Esophagus (tissue), 2 donors: ENCODE results near the gene CACNG5. TPM values are rescaled to one million over a fixed set of nuclear protein-coding genes. Genes with fewer than 3 reads are reported as not detected.

Source experiments
- H3K27ac ChIP-seq, 2 donors: one replicate each; pipeline ENCODE4 v1.5.1; 2013; ENCODE audit warnings: low read depth in 2 of 2, mild to moderate bottlenecking in 2 of 2, inconsistent platforms in 1 of 2, low read length in 1 of 2, moderate library complexity in 1 of 2
- H3K27me3 ChIP-seq, 2 donors: one replicate each; pipeline ENCODE4 v1.6.1; 2013; ENCODE audit warnings: low read length in 2 of 2, control low read depth in 1 of 2, mild to moderate bottlenecking in 1 of 2; ENCODE audit not compliant: insufficient read depth in 2 of 2, control insufficient read depth in 1 of 2
- H3K36me3 ChIP-seq, 2 donors: one replicate each; pipeline ENCODE4 v1.6.1; 2013; ENCODE audit warnings: low read length in 1 of 2; ENCODE audit not compliant: control insufficient read depth in 2 of 2, insufficient read depth in 2 of 2
- H3K4me1 ChIP-seq, 2 donors: one replicate each; pipeline ENCODE4 v1.6.1; 2013; ENCODE audit warnings: low read length in 1 of 2; ENCODE audit not compliant: control insufficient read depth in 2 of 2, insufficient read depth in 2 of 2
- H3K4me3 ChIP-seq, 2 donors: one replicate each; pipeline ENCODE4 v1.5.1; 2013; ENCODE audit warnings: low read length in 2 of 2, mild to moderate bottlenecking in 2 of 2, low read depth in 1 of 2, moderate library complexity in 1 of 2
- H3K9me3 ChIP-seq, 2 donors: one replicate each; pipeline ENCODE4 v1.6.1; 2013; ENCODE audit warnings: mild to moderate bottlenecking in 2 of 2, low read depth in 1 of 2, low read length in 1 of 2, moderate library complexity in 1 of 2; ENCODE audit not compliant: control insufficient read depth in 2 of 2, insufficient read depth in 1 of 2
- WGBS, 2 donors: extraction: QIAGEN DNeasy Blood & Tissue Kit; methylation state at CpG; one replicate each; pipeline ENCODE4 v1.1.7; 2013; 5-methylcytosine and 5-hydroxymethylcytosine counted together
- polyA plus RNA-seq, 2 donors: library from polyadenylated mRNA; stranded (reverse); fragments of 200-250 nt; gene quantifications; one replicate each; pipeline ENCODE4 v1.2.3, GENCODE V29; 2013
- donor health status: healthy with polysubstance abuse.
- donor health status: Bipolar disorder and iron deficiency.

Gene CACNG5
- polyA plus RNA-seq, 2 donors = not detected

GRCh38 chr17:66831383-66832210 is 3.3 kb upstream of the CACNG5 start:
- 80% methylated on average over 14 of the region's 14 CpGs for WGBS, 2 donors
- Histone ChIP-seq H3K4me3 (no peak overlapping the region), H3K27ac (no peak overlapping the region)

DNA sequence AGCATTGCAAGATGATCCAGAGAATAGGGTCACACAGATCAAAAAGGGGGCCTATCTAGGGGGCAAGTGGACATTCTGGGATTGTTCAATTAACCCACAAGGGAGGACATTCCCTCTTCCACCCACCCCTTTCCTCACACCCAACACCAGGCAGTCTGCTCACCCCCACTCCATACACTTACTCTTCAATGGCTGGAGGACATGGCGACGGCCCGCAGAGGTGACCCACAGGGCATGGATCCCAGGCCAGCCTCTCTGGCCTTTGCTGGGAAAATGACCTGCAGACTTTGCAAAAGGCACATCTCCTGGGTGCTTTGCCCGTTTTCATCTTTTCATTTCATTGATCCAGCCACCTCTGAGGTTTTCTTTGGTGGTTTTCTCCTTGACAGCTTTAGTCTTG is 1.7 kb upstream of the CACNG5 start:
- Histone ChIP-seq H3K27ac (no peak overlapping the region), H3K27me3 (peaks cover 0 to 13% of the 10 kb centered on the region in 2 donors), H3K36me3 (no peaks in the 10 kb centered on the region), H3K4me1 (peaks cover 0 to 3% of the 10 kb centered on the region in 2 donors), H3K4me3 (no peak overlapping the region), H3K9me3 (peaks cover 0 to 2% of the 10 kb centered on the region in 2 donors)
- WGBS, 2 donors = 78 to 87% methylated on average over 4 of the region's 4 CpGs

More at GRCh38 chr17:66831383-66832210, 3.3 kb upstream of the CACNG5 start:
- Histone ChIP-seq H3K4me1 (peaks cover 0 to 3% of the 10 kb centered on the region in 2 donors), H3K9me3 (peaks cover 0 to 2% of the 10 kb centered on the region in 2 donors), H3K36me3 (no peaks in the 10 kb centered on the region), H3K27me3 (peaks cover 0 to 13% of the 10 kb centered on the region in 2 donors)

GRCh38 chr17:66834426-66834918 is 445 bp upstream of the CACNG5 start:
- H3K27me3 ChIP-seq = peaks cover 0 to 13% of the 10 kb centered on the region in 2 donors
- no peak overlapping the region for H3K27ac ChIP-seq
- H3K9me3 ChIP-seq = no peaks in the 10 kb centered on the region
- H3K4me1 ChIP-seq = no peaks in the 10 kb centered on the region
- H3K36me3 ChIP-seq = no peaks in the 10 kb centered on the region
- 36 to 37% methylated on average over 7 of the region's 7 CpGs for WGBS, 2 donors
- no peak overlapping the region for H3K4me3 ChIP-seq

- 41 to 42% methylated on average over 16 of the region's 16 CpGs for WGBS, 2 donors
- H3K27ac ChIP-seq = no peak overlapping the region
- no peaks in the 10 kb centered on the region for H3K9me3 ChIP-seq
- H3K4me3 ChIP-seq = no peak overlapping the region
- H3K27me3 ChIP-seq = peaks cover 0 to 13% of the 10 kb centered on the region in 2 donors
- H3K4me1 ChIP-seq = no peaks in the 10 kb centered on the region
- no peaks in the 10 kb centered on the region for H3K36me3 ChIP-seq
These were observed 559 bp downstream of the CACNG5 start for GRCh38 chr17:66835476-66835875.

DNA sequence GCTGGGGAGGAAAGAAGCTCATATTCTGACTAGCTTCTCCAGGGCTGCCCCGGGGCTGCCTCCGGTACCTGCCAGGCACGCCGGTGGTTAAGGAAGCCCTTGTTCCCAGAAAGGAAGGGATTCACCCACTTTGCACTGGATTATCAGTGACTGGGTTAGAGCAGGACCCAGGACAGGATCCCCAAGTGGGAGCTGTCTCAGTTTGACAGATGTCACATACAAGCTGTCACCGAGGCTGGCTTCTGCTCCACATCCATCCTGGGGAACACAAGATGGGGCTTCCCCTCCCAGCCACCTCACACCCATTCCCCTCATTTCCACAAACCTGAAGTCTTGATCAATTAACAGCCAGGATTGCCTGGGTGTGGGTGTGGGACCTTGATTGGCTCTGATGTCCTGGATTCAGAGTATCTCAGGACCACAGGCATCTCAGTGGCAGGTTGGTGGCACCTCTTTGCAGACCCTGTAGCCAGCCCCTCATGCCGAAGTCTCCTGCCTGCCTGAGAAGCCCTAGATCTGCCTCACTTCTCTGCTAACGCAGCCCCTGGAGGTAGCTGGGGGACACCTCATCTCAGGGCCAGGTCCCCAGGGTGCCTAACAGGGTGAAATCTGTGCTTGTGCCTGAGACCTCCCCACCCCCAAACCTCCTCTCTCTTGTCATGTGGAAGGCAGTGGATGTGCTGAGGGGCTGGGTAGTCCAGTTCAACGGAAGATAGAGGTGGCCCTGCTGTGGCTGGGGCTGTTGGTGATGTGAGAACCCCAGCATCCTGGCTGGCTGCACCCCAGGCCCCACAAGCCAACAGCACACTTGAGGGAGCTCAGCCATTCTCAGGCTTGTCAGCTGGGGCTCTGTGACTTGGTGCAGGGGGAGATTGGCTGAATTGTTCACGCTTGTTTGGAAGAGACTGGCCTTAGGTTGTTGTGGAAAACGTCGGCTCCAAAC is 1.4 kb downstream of the CACNG5 start:
- no peaks in the 10 kb centered on the region for H3K36me3 ChIP-seq
- H3K27me3 ChIP-seq = peaks cover 0 to 13% of the 10 kb centered on the region in 2 donors
- H3K27ac ChIP-seq = no peak overlapping the region
- no peak overlapping the region for H3K4me3 ChIP-seq
- WGBS, 2 donors = 63 to 73% methylated on average over 11 of the region's 11 CpGs
- no peaks in the 10 kb centered on the region for H3K4me1 ChIP-seq
- no peaks in the 10 kb centered on the region for H3K9me3 ChIP-seq

- H3K27me3 ChIP-seq = peaks cover 0 to 13% of the 10 kb centered on the region in 2 donors
These were observed 2.3 kb downstream of the CACNG5 start for GRCh38 chr17:66837226-66837625.

DNA sequence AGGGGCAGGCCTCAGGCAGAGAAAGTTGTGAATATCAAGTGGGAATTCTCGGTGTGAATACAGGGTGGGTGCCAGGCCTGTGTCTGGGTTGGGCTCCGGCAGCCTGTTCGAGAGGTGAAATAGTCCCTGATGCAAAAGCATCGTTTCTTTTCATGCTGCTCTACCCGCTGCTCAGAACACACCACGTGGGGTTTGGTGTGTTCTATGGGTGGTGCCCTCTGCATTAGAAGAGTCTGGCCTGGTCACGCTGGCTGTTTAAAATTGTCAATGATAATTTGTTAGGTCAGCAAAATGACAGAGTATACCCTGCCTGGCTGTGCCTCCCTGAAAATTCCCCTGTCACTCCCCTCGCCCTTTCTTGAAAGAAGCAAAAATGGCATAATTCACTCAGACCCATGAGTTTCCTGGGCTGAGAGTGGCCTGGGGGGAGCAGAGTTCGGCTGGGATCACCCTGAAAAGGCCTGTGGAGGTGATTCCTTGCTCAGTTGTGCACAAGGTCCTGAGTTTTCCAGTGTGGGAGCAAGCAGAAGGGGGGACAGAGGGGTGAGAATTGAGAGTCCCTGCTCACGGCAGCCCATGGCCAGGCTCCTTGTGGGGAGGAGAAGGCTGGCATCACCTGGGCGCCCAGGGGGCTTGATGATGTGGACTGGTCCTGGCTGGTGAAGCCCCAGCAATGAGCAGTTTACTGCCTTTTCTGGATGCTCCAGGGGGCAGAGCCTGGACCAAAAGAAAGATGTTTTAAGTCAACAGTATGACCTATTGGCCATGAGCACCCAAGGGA is 3.2 kb downstream of the CACNG5 start:
- no peaks in the 10 kb centered on the region for H3K9me3 ChIP-seq
- 65 to 77% methylated on average over 11 of the region's 11 CpGs for whole genome bisulfite sequencing, 2 donors
- H3K4me3 ChIP-seq = no peak overlapping the region
- H3K27me3 ChIP-seq = peaks cover 0 to 13% of the 10 kb centered on the region in 2 donors
- no peak overlapping the region for H3K27ac ChIP-seq
- H3K4me1 ChIP-seq = no peaks in the 10 kb centered on the region
- no peaks in the 10 kb centered on the region for H3K36me3 ChIP-seq

More at GRCh38 chr17:66837226-66837625, 2.3 kb downstream of the CACNG5 start:
- Histone ChIP-seq H3K9me3 (no peaks in the 10 kb centered on the region), H3K27ac (no peak overlapping the region), H3K4me1 (no peaks in the 10 kb centered on the region), H3K4me3 (no peak overlapping the region), H3K36me3 (no peaks in the 10 kb centered on the region)
- 68 to 91% methylated on average over 1 of the region's 1 CpG for WGBS, 2 donors

DNA sequence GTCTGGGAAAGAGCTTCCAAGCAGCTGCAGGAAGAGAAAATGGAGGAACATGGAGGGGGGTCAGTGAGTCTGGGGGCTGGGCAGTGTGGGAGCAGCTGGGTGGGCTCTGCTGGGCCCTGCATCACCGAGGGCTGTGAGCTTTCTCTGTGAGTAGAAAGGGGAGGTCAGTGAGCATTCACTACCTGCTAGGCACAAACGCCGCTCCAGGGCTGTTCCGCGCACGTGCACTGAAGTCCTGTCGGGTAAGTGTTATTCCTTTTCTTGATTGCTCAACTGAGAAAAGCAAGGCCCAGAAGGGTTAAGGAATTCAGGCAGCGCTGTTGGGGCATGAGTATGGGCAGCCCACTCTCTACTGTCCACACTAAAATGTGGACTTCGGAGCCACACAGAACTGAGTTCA is 4.7 kb downstream of the CACNG5 start:
- Histone ChIP-seq H3K27ac (no peak overlapping the region), H3K4me1 (no peaks in the 10 kb centered on the region), H3K27me3 (peaks cover 0 to 10% of the 10 kb centered on the region in 2 donors), H3K36me3 (no peaks in the 10 kb centered on the region), H3K4me3 (no peak overlapping the region), H3K9me3 (no peaks in the 10 kb centered on the region)
- 86% methylated on average over 9 of the region's 9 CpGs for WGBS, 2 donors

DNA sequence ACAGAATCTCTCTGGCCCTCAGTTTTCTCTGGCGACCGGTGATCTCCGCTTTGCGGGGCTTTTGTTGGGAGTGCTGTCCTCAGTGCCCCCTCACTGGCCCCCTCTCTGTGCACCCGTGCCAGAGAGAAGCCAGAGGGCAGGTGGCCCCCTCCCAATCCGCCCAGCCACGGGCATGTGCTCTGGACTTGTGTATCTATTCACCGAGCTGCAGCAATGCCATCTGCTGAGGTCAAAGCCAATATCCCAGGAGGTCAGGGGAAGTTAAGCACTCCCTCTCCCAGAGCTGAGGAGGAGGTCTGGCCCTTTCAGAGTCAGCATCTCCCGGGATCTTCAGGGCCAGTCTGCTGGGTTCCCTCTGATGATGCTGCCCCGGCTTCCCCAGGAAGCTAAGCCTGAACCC is 5.1 kb downstream of the CACNG5 start:
- no peaks in the 10 kb centered on the region for H3K4me1 ChIP-seq
- no peak overlapping the region for H3K4me3 ChIP-seq
- no peak overlapping the region for H3K27ac ChIP-seq
- H3K36me3 ChIP-seq = no peaks in the 10 kb centered on the region
- peaks cover 0 to 6% of the 10 kb centered on the region in 2 donors for H3K27me3 ChIP-seq
- no peaks in the 10 kb centered on the region for H3K9me3 ChIP-seq
- WGBS, 2 donors = 72 to 75% methylated on average over 10 of the region's 10 CpGs
